Lower lobe of right lung (tissue), 2 donors: Measurements from ENCODE around the gene TMPRSS2. TPM values are rescaled to one million over a fixed set of nuclear protein-coding genes. Genes with fewer than 3 reads are reported as not detected.
A peak's percentile ranks its signal among the peaks of the same experiment; 100 is the strongest.

Experiments used
- ATAC-seq, 2 donors: fragments of 200-7000 bp; cut with Tn5 transposase; one replicate each; pipeline ENCODE4 v1.9.1; 2020 to 2022; ENCODE audit warnings: mild to moderate bottlenecking in 2 of 2, moderate library complexity in 2 of 2
- DNase-seq: peaks from one replicate; pipeline ENCODE4 v3.0.0-alpha.2; 2020
- H3K27ac ChIP-seq: fragments of 200-600 bp; one replicate; pipeline ENCODE4 v1.8.0; 2022
- H3K27me3 ChIP-seq: fragments of 200-600 bp; one replicate; pipeline ENCODE4 v1.8.0; 2022; ENCODE audit warnings: low read depth
- H3K36me3 ChIP-seq: fragments of 200-600 bp; one replicate; pipeline ENCODE4 v1.8.0; 2022; ENCODE audit warnings: mild to moderate bottlenecking
- H3K4me1 ChIP-seq: fragments of 200-600 bp; one replicate; pipeline ENCODE4 v1.8.0; 2022
- H3K4me3 ChIP-seq: fragments of 200-600 bp; one replicate; pipeline ENCODE4 v1.8.0; 2022; ENCODE audit warnings: mild to moderate bottlenecking
- H3K9me3 ChIP-seq: fragments of 200-600 bp; one replicate; pipeline ENCODE4 v1.8.0; 2022
- CTCF ChIP-seq: fragments of 200-600 bp; IDR thresholded peaks from one replicate; pipeline ENCODE4 v1.8.0; 2022; ENCODE audit warnings: antibody characterized with exemption, mild to moderate bottlenecking
- intact Hi-C: fragments of 100-400 bp; cut with DNase I; formaldehyde crosslinking; loops from one replicate; pipeline ENCODE4 v1.11.0; 2022
- total RNA-seq: library from RNA; stranded (reverse); fragmentation: NEBNext Ultra II Directional; extraction: Animal tissue kit (Norgen Biotek cat#: 25700); gene quantifications from one replicate; pipeline ENCODE4 v1.2.1, GENCODE V29; 2021
- donor health status: DM: no; HTN: yes; CAD: no; lungs with severe emphysema.

Gene TMPRSS2
- total RNA-seq, 1 donor from 2014 or later = 87.7 TPM

- H3K4me1 ChIP-seq = no peaks in the 10 kb centered on the region
- intact Hi-C loops = no loop called here
- peaks cover 5% of the 10 kb centered on the region for H3K27me3 ChIP-seq
- no peak for TF ChIP-seq CTCF
- ATAC-seq = no peak
- no peak overlapping the region for H3K27ac ChIP-seq
- H3K9me3 ChIP-seq = no peaks in the 10 kb centered on the region
- DNase-seq = no peak
- no peak overlapping the region for H3K4me3 ChIP-seq
- H3K36me3 ChIP-seq = peaks cover 18% of the 10 kb centered on the region
These were observed 42.7 kb downstream of the TMPRSS2 start for GRCh38 chr21:41465176-41465781.

GRCh38 chr21:41460578-41461527, 47.1 kb downstream of the TMPRSS2 start:
- H3K4me3 ChIP-seq = no peak overlapping the region
- no peak overlapping the region for H3K27ac ChIP-seq
- intact Hi-C loops = loop anchor here (5.0 kb wide), 1 partner anchor 179 kb away; no protein-coding TSS in a partner anchor
- no peaks in the 10 kb centered on the region for H3K27me3 ChIP-seq
- ATAC-seq (peak; percentile 86 to 90), DNase-seq (peak; percentile 83)
- H3K36me3 ChIP-seq = peaks cover 41% of the 10 kb centered on the region
- no peaks in the 10 kb centered on the region for H3K4me1 ChIP-seq
- TF ChIP-seq CTCF = peak; percentile 80
- H3K9me3 ChIP-seq = no peaks in the 10 kb centered on the region

- DNase-seq = no peak
- peaks cover 42% of the 10 kb centered on the region for H3K36me3 ChIP-seq
- no peaks in the 10 kb centered on the region for H3K9me3 ChIP-seq
- intact Hi-C loops = loop anchor here (5.0 kb wide), 1 partner anchor 178 kb away; no protein-coding TSS in a partner anchor
- ATAC-seq = peak; percentile 8 to 29
- TF ChIP-seq CTCF = no peak
- no peaks in the 10 kb centered on the region for H3K4me1 ChIP-seq
- no peak overlapping the region for H3K4me3 ChIP-seq
- no peak overlapping the region for H3K27ac ChIP-seq
- no peaks in the 10 kb centered on the region for H3K27me3 ChIP-seq
These were observed 47.9 kb downstream of the TMPRSS2 start for GRCh38 chr21:41459884-41460534.

GRCh38 chr21:41458559-41458958, 49.4 kb downstream of the TMPRSS2 start:
- DNase-seq = no peak
- no peak for TF ChIP-seq CTCF
- intact Hi-C loops = no loop called here
- Histone ChIP-seq H3K9me3 (no peaks in the 10 kb centered on the region), H3K27me3 (no peaks in the 10 kb centered on the region), H3K4me3 (no peak overlapping the region), H3K27ac (no peak overlapping the region), H3K36me3 (peaks cover 57% of the 10 kb centered on the region), H3K4me1 (no peaks in the 10 kb centered on the region)
- no peak for ATAC-seq

DNA sequence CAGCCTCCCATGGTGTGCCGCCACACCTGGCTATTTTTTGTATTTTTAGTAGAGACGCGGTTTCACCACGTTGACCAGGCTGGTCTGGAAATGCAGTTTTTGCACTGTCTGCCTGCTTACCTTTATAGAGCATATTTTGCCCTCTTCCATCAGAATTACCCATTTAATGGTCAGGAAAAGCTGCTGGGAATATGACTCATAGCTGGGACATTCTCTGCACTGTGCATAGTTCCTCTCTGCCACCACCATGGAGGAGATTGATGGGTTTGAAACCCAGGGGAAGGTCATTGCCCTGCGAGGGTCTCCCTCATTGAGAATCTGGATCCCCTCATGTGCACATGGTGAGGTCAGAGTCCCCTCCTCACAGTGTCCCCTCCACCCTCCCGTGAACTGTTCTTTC, 49.8 kb downstream of the TMPRSS2 start:
- Histone ChIP-seq H3K4me1 (no peaks in the 10 kb centered on the region), H3K27me3 (no peaks in the 10 kb centered on the region), H3K36me3 (peaks cover 61% of the 10 kb centered on the region), H3K4me3 (no peak overlapping the region), H3K9me3 (no peaks in the 10 kb centered on the region), H3K27ac (no peak overlapping the region)
- intact Hi-C loops = no loop called here
- no peak for ATAC-seq
- no peak for TF ChIP-seq CTCF
- no peak for DNase-seq
